Stimulated activated CD4-positive, alpha-beta T cell treated with anti-CD3 and anti-CD28 coated beads, Interleukin-12 subunit alpha, Interleukin-12 subunit beta, amount 100 ng/mL, for 24 hours (primary cell): ENCODE results near the gene FGF14.
"Not testable (repeated sequence)": the region's sequence is repeated elsewhere in the genome, so short reads cannot be mapped to it uniquely, and the experiment has no call there.

Experiments used
- DNase-seq, 2 experiments: peaks; one replicate each; pipeline ENCODE4 v3.0.0-alpha.2; 2020; ENCODE audit warnings: low read depth in 2 of 2

The FGF14 gene

DNA sequence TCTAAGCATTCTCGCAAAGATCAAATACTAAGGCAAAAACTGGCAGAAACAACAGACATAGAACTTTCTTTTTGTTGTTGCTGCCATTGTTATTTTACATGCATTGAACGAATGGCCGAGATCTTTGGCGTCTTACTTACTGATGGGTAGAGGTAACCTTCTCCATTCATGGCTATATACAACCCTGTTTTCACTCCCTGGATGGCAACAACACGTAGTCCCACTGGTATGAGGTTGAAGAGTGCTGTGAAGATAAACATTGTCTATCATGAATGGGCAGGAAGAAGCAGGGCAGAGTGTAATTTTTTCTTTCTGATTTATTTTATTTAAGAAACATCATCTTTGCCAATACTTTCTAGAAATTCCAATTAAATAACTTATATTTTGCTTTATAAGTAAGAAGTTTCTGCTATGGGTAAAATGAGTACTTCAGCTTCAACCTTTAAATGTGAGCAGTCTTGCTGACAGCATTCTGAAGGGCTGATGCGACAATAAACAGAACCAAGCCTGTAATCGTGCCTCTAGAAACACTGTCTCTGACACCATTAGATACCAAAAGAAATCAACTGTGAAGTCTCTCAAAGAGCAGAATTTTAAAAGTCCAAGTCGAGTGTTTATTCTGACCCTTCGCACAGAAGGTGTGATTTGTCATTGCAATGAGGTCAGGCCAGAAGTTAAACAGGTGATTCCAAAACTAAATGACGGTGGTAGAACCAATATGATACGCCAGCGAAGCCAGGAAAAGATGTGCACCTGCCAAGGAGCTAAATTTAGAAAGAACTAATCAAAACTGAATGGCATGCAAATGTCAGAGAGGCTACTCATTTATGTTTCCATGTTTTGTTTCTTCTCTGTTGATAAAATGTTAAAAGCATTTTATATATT lies 533.0 kb downstream of the FGF14 start:
- no peak for DNase-seq

- no peak for DNase-seq
Observed at GRCh38 chr13:101866889-101867581, 534.8 kb downstream of the FGF14 start.

DNA sequence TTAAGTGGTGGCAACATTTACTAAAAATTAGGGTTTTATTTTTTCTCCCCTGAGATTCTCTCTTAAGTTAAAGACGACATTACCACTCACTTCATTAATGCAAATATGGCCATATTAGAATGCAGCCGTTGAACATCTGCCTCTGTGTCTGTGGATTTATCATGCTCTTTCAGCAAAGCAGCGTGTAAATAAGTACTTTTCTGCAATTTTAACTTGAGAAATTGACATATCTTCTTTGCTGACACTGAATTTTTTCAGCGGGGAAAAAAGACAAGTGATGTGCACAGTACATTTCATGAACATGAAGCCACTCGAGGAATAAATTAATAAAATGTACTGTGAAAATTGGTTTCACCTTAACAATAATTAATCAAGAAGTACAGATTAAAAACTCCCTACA lies 543.0 kb downstream of the FGF14 start:
- no peak for DNase-seq

- DNase-seq: no peak
Observed at GRCh38 chr13:101846701-101847100, 555.1 kb downstream of the FGF14 start.

- DNase-seq: no peak
Observed at GRCh38 chr13:101846249-101846648, 555.6 kb downstream of the FGF14 start.

GRCh38 chr13:101845245-101846020 lies 556.4 kb downstream of the FGF14 start:
- no peak for DNase-seq

DNA sequence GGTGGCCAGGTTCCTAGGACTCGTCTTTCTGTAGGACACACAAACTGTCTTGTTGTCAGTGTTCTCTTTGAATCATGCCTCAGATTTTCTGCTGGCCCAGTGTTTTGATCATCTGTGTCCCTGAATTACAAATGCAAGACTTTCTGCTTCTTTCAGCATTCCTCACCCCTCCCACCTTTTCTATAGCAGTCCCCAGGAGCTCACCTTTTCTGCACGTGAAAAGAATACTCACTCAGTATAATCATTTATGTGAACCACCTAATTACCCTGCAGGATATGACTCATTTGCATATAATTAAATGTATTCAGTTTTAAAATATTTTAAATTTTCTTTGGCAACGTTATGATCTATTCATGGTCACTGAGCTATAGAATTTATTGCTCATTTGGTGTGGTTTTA lies 560.1 kb downstream of the FGF14 start:
- no peak for DNase-seq

GRCh38 chr13:101838323-101838722 lies 563.5 kb downstream of the FGF14 start:
- no peak for DNase-seq

DNA sequence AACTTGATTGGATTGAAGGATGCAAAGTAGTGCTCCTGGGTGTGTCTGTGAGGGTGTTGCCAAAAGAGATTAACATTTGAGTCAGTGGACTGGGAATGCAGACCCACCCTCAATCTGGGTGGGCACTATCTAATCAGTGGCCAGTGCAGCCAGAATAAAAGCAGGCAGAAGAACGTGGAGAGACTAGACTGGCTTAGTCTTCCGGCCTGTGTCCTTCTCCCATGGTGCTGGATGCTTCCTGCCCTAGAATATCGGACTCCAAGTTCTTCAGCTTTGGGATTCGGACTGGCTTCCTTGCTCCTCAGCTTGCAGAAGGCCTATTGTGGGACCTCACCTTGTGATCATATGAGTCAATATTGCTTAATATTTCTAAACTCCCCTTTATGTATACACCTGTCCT lies 564.1 kb downstream of the FGF14 start:
- DNase-seq: not testable (repeated sequence)

DNA sequence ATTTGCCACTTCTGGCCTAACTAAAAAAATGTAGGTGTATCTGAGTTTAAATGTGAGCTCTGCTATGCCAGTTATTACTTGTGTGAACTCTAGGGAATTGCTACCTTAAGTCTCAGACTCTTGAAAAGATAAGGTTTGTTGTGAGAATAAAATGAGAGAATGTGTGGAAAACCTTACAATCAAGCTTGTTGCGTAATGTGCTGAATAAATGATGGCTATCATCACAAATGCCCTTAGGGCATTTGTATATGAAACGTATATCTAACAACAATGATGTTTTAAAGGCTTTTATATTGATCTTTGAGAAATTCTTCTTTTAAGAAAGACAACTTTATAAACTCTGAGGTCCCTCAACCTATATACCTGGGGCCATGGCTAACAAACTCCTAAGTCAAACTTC lies 564.6 kb downstream of the FGF14 start:
- no peak for DNase-seq

- no peak for DNase-seq
Observed at GRCh38 chr13:101835920-101836319, 565.9 kb downstream of the FGF14 start.

- DNase-seq: no peak
Observed at GRCh38 chr13:101833671-101834070, 568.2 kb downstream of the FGF14 start.

DNA sequence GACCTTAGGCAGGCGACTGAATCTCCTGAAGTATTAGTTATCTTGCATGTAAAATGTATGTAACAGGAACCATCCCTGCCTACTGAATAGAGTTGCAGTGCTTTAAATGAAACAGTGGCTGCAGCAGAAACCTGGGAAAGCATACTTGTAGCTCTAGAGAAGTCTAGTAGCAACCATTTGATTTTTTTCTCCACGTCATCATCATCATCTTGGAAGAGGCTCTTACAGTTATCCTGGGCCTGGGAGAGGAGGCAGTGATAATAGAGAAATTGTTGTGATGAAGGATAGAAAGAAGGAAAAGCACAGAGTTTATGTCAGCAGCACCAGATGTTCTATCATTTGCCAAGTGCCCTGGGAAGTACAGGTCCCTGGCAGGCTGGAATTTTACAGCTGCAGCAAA lies 571.8 kb downstream of the FGF14 start:
- no peak for DNase-seq

- no peak for DNase-seq
Observed at GRCh38 chr13:101829484-101829883, 572.4 kb downstream of the FGF14 start.

DNA sequence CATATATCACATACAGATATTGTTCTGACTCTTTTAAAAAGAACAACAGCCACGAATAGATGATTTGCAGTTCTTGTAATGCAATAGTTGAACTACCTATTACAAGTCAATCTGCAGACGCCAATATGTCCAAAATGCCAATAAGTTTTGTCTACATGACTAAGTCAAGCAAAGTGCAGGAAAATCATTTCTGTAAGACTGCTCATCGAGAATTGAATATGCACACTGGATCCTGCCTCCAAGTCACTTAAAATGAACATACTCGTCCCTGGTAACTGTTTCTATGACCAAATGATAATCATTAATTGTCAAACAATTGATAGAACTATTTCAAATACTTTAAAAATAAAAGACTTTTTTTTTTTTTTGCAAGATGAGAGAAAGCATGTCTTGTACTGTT lies 573.7 kb downstream of the FGF14 start:
- DNase-seq: no peak

GRCh38 chr13:101817898-101818297 lies 584.0 kb downstream of the FGF14 start:
- no peak for DNase-seq

- DNase-seq: no peak
Observed at GRCh38 chr13:101811881-101812280, 590.0 kb downstream of the FGF14 start.

- no peak for DNase-seq
Observed at GRCh38 chr13:101811284-101811839, 590.5 kb downstream of the FGF14 start.

DNA sequence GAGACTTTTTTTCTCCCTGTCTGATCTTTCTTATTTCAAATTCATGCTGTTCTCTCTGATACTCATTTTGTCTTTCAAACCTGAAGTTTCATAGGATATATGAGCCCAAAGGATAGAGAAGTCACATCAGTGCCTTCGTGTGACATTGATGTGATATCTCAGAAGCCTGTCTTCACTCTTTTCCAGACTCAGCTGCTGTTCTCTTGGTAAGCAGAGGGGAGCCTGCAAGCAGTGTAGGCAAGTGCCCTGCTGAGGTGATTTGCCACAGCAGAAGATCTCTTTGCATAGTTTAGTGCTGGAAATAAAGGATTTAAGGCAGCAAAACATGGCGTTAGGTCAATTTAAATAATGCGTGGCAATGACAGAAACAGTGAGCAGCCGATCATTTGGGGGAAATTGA lies 602.7 kb downstream of the FGF14 start:
- no peak for DNase-seq

DNA sequence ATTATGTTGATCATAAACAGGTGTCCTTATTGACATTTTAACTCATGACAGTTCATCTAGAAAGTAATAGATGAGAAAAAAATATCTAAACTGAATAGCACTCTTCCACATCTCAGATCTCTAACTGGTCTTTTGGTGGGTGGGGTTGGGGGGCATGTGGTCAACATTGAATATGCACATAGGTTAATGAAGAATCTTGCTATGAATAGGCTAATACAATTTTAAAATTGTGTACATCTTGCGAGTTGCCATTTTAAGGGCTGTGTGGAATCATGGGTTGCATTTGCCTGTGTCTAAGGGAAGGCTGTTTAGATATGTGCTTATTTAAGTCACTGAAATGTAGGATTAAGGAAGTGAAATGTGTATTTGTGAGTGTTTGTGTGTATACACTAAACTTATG lies 603.4 kb downstream of the FGF14 start:
- DNase-seq: no peak

- DNase-seq: no peak
Observed at GRCh38 chr13:101795460-101795859, 606.4 kb downstream of the FGF14 start.

DNA sequence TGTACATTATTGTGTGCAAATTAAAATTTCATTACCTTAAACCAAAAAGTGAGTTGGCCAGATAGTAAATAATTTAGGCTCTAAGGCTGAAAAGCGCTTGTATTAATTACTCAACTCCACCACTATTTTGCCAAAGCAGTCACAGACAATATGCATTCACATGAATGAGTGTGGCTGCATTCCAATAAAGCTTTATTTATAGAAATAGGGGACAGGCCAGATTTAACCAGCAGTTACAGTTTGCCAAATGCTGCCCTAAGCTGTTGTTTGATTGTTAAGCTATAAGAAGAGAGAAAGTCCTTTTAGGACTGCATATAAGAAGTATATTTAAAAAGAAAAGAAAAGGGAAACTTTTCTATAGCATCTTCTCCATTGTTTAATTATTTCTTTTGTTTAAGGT lies 606.8 kb downstream of the FGF14 start:
- DNase-seq: no peak
